IMR-90 (cell line): ENCODE measurements around the gene C2orf92. TPM values are rescaled to one million over a fixed set of nuclear protein-coding genes. Genes with fewer than 3 reads are reported as not detected.
A peak's percentile ranks its signal among the peaks of the same experiment; 100 is the strongest.

ENCODE experiments used
- ATAC-seq: fragments of 200-7000 bp; cut with Tn5 transposase; 2 replicates; pipeline ENCODE4 v1.9.1; 2020; ENCODE audit warnings: low read depth, mild to moderate bottlenecking, moderate library complexity
- BruUV-seq: library from RNA; stranded (reverse); fragments of 400-500 nt; replicated peaks from 2 replicates; lab custom pipeline; 2021; lab: Mats Ljungman, UMichigan
- CTCF ChIA-PET: fragments of 300-600 bp; formaldehyde crosslinking; extraction: SDS; loops from one replicate; lab custom pipeline; 2021; ENCODE audit warnings: antibody characterized with exemption; lab: Yijun Ruan, JAX
- POLR2A ChIA-PET: fragments of 300-600 bp; sonication (Branson Sonifier 250); formaldehyde crosslinking; loops from one replicate; lab custom pipeline; 2022; ENCODE audit warnings: antibody characterized with exemption; ENCODE audit not compliant: unreplicated experiment; lab: Charles Lee
- DNase-seq: peaks from one replicate; pipeline ENCODE4 v3.0.0; 2013
- H2AFZ ChIP-seq: replicated peaks from 2 replicates; pipeline ENCODE3; 2013; ENCODE audit warnings: low read length, mild to moderate bottlenecking; ENCODE audit not compliant: poor library complexity
- H2AK5ac ChIP-seq: 2 replicates; pipeline ENCODE4 v1.6.1; 2013; ENCODE audit warnings: low read depth, low read length, inconsistent platforms
- H2AK9ac ChIP-seq: replicated peaks from 2 replicates; pipeline ENCODE3; 2013; ENCODE audit warnings: mild to moderate bottlenecking, low read depth, low read length, moderate library complexity; ENCODE audit not compliant: poor library complexity
- H2BK120ac ChIP-seq: 2 replicates; pipeline ENCODE4 v1.6.1; 2013; ENCODE audit warnings: low read depth, low read length, inconsistent platforms
- H2BK15ac ChIP-seq: 3 replicates; pipeline ENCODE4 v1.6.1; 2013; ENCODE audit warnings: low read depth, low read length, inconsistent platforms
- H2BK20ac ChIP-seq: 2 replicates; pipeline ENCODE4 v1.6.1; 2013; ENCODE audit warnings: low read depth, mild to moderate bottlenecking, inconsistent platforms, low read length, moderate library complexity
- H2BK5ac ChIP-seq: 2 replicates; pipeline ENCODE4 v1.6.1; 2013; ENCODE audit warnings: mild to moderate bottlenecking, low read depth, low read length, inconsistent platforms; ENCODE audit not compliant: poor library complexity, severe bottlenecking
- H3K14ac ChIP-seq: replicated peaks from 2 replicates; pipeline ENCODE4 v1.6.1; 2013; ENCODE audit warnings: low read depth, low read length, inconsistent platforms
- H3K18ac ChIP-seq: 2 replicates; pipeline ENCODE4 v1.6.1; 2013; ENCODE audit warnings: low read depth, low read length, control low read depth
- H3K23ac ChIP-seq: 2 replicates; pipeline ENCODE4 v1.6.1; 2013; ENCODE audit warnings: low read depth, low read length, inconsistent platforms
- H3K27ac ChIP-seq: 2 replicates; pipeline ENCODE4 v1.5.1; 2013; ENCODE audit warnings: mild to moderate bottlenecking, control low read depth, low read length; ENCODE audit not compliant: insufficient read depth
- H3K27me3 ChIP-seq: 2 replicates; pipeline ENCODE4 v1.6.1; 2013; ENCODE audit warnings: low read length; ENCODE audit not compliant: control insufficient read depth, insufficient read depth
- H3K36me3 ChIP-seq: 2 replicates; pipeline ENCODE4 v1.6.1; 2013; ENCODE audit warnings: low read length, mixed read lengths; ENCODE audit not compliant: control insufficient read depth, insufficient read depth
- H3K4ac ChIP-seq: 2 replicates; pipeline ENCODE4 v1.6.1; 2013; ENCODE audit warnings: low read depth, low read length, inconsistent platforms
- H3K4me1 ChIP-seq: 2 replicates; pipeline ENCODE4 v1.6.1; 2013; ENCODE audit warnings: low read length, mixed read lengths; ENCODE audit not compliant: control insufficient read depth, insufficient read depth
- H3K4me2 ChIP-seq: 2 replicates; pipeline ENCODE4 v1.6.1; 2013; ENCODE audit warnings: low read depth, mild to moderate bottlenecking, control low read depth, low read length, moderate library complexity
- H3K4me3 ChIP-seq: 2 replicates; pipeline ENCODE4 v1.5.1; 2013; ENCODE audit warnings: low read depth, mild to moderate bottlenecking, control low read depth, low read length, moderate library complexity; ENCODE audit not compliant: insufficient read depth
- H3K56ac ChIP-seq: 2 replicates; pipeline ENCODE4 v1.6.1; 2013; ENCODE audit warnings: low read length, inconsistent platforms; ENCODE audit not compliant: insufficient read depth; ENCODE audit errors: extremely low read depth
- H3K79me1 ChIP-seq, 2 experiments: 2 replicates each; pipeline ENCODE4 v1.6.1; 2013; ENCODE audit warnings: low read length in 2 of 2, inconsistent platforms in 1 of 2, low read depth in 1 of 2
- H3K9ac ChIP-seq: 2 replicates; pipeline ENCODE4 v1.6.1; 2013; ENCODE audit warnings: low read depth, low read length, control low read depth
- H3K9me1 ChIP-seq: 2 replicates; pipeline ENCODE4 v1.6.1; 2013; ENCODE audit warnings: low read length, inconsistent platforms; ENCODE audit not compliant: insufficient read depth
- H3K9me3 ChIP-seq: 2 replicates; pipeline ENCODE4 v1.6.1; 2013; ENCODE audit warnings: low read length; ENCODE audit not compliant: control insufficient read depth, insufficient read depth
- H4K20me1 ChIP-seq: 2 replicates; pipeline ENCODE4 v1.6.1; 2013; ENCODE audit warnings: low read length, inconsistent platforms; ENCODE audit not compliant: insufficient read depth
- H4K5ac ChIP-seq: 2 replicates; pipeline ENCODE4 v1.6.1; 2013; ENCODE audit warnings: mild to moderate bottlenecking, low read depth, low read length, control low read depth
- H4K8ac ChIP-seq, 2 experiments: 2 replicates each; pipeline ENCODE4 v1.6.1; 2013; ENCODE audit warnings: low read depth in 2 of 2, low read length in 2 of 2, control low read depth in 1 of 2, inconsistent platforms in 1 of 2
- H4K91ac ChIP-seq: 2 replicates; pipeline ENCODE4 v1.6.1; 2013; ENCODE audit warnings: low read depth, low read length, inconsistent platforms; ENCODE audit not compliant: insufficient read depth
- CEBPB ChIP-seq: IDR thresholded peaks from 2 replicates; pipeline ENCODE4 v1.6.1; 2012; ENCODE audit warnings: low read depth, low read length, improper control_type of control experiment
- CHD1 ChIP-seq: IDR thresholded peaks from 2 replicates; pipeline ENCODE4 v1.6.1; 2012; ENCODE audit warnings: low read depth, low read length, improper control_type of control experiment
- MXI1 ChIP-seq: IDR thresholded peaks from 2 replicates; pipeline ENCODE4 v1.6.1; 2012; ENCODE audit warnings: low read depth, mild to moderate bottlenecking, low read length, moderate library complexity, borderline replicate concordance
- NFE2L2 ChIP-seq: fragments of 150-350 bp; IDR thresholded peaks from 2 replicates; pipeline ENCODE4 v1.6.1; 2016; ENCODE audit warnings: low read depth, mild to moderate bottlenecking, low read length
- SMC3 ChIP-seq: fragments of 150-350 bp; IDR thresholded peaks from 2 replicates; pipeline ENCODE4 v1.6.1; 2016; ENCODE audit warnings: low read depth, mild to moderate bottlenecking, antibody characterized with exemption, low read length, moderate library complexity
- WGBS, 2 experiments: methylation state at CpG; one replicate each; pipeline versions ENCODE4 v1.1.5 to v1.1.7; 2013; ENCODE audit warnings: missing lambda C conversion rate in 2 of 2; ENCODE audit not compliant: insufficient read length in 1 of 2; ENCODE audit errors: extremely low coverage in 2 of 2; 5-methylcytosine and 5-hydroxymethylcytosine counted together
- dilution Hi-C: fragments of 300-500 bp; cut with HindIII; formaldehyde crosslinking; loops from one replicate; pipeline ENCODE4 v1.14.3; 2018; ENCODE audit warnings: low sequenced_read_pairs; ENCODE audit not compliant: unreplicated experiment
- in situ Hi-C: fragments of 300-500 bp; cut with MboI; formaldehyde crosslinking; loops from 3 replicates; pipeline ENCODE4 v1.14.3; 2019; ENCODE audit warnings: low sequenced_read_pairs, inconsistent platforms, mixed read lengths
- intact Hi-C: fragments of 100-400 bp; cut with micrococcal nuclease; formaldehyde crosslinking; loops from 2 replicates; pipeline ENCODE4 v1.10.0; 2022
- polyA plus RNA-seq, 3 experiments: library from polyadenylated mRNA; depleted of rRNA; stranded (reverse); fragments of >200 nt; gene quantifications; 2 replicates each; pipeline ENCODE4 v1.2.3, GENCODE V29; 2012; ENCODE audit warnings: low replicate concordance in 1 of 3
- total RNA-seq: library from RNA; depleted of rRNA; stranded (reverse); fragments of >200 nt; gene quantifications from 2 replicates; pipeline ENCODE4 v1.2.3, GENCODE V29; 2012
- TF ChIP-seq, protein P1 (sequence below): conservative IDR thresholded peaks from 2 replicates; pipeline ENCODE4 v1.5.1; 2012; ENCODE audit warnings: mild to moderate bottlenecking, low read depth, low read length, improper control_type of control experiment

C2orf92 gene
- total and polyA plus RNA-seq, 2 of the 4 experiments (the other 2 are of a cell fraction): 0.90 to 2.5 TPM

DNA sequence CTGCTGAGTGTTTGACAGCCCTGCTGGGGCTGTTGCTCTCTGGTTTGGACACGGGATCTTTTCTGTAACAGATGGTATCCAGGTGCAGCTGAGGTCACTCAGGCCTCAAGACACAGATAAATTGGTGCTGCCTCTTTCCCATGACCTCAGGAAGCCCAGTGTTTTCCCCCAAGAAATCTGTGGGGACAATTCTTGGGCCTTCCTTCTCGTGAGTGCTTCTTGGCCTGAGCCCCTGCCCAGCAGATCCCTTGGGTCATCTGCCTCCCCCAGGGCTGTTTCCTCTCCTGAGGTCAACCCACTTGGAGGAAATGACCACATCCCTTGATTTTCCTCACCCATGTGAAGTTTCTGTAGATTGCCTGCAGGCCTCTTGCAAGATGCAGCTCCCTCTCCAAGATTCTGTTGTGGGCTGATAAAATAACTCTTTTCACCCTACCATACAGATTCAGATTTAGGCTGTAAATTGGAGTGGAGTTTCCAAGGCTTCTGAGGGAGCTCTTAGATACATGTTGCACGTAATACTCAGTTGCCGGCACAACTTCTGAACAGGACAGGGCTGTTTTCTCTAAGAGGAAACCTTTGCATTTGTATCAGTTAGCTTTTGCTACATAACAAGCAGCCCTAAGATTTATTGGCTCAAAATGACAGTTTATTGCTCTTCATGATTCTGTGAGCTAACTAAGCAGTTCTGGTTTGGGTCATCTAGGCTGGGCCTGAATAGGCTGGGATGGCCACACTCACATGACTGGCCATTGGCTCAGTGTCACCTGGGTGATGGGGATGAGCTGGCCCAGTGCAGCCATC is 57.0 kb downstream of the C2orf92 start (continued):
- TF ChIP-seq, protein P1, sequence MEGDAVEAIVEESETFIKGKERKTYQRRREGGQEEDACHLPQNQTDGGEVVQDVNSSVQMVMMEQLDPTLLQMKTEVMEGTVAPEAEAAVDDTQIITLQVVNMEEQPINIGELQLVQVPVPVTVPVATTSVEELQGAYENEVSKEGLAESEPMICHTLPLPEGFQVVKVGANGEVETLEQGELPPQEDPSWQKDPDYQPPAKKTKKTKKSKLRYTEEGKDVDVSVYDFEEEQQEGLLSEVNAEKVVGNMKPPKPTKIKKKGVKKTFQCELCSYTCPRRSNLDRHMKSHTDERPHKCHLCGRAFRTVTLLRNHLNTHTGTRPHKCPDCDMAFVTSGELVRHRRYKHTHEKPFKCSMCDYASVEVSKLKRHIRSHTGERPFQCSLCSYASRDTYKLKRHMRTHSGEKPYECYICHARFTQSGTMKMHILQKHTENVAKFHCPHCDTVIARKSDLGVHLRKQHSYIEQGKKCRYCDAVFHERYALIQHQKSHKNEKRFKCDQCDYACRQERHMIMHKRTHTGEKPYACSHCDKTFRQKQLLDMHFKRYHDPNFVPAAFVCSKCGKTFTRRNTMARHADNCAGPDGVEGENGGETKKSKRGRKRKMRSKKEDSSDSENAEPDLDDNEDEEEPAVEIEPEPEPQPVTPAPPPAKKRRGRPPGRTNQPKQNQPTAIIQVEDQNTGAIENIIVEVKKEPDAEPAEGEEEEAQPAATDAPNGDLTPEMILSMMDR: no peak
- TF ChIP-seq CHD1: no peak
- TF ChIP-seq SMC3: no peak

DNA sequence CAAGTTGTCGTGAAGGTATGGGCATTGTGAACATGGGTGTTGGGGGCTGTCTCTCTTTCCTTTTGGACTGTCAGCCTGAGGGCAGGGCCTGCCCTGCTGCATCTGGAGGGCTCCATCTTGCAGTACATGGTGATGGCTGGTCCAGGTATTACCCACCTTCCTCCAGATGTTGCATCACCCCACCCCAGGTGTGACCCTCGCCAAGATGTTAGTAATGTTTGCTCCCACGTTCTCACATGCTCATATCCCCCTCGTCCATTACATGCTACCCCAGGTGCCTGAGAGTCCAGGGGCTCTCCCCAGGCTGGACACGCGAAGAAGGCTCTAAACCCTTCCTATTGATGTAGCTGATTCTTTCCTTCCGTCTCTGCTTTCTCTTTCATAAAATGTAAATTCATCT is 57.8 kb downstream of the C2orf92 start:
- no peak overlapping the region for H2AK5ac ChIP-seq
- H4K5ac ChIP-seq: no peak overlapping the region
- no peak overlapping the region for H3K4me2 ChIP-seq
- in situ Hi-C loops (no loop called here), intact Hi-C loops (no loop called here), dilution Hi-C loops (no loop called here)
- BruUV-seq: no TSS peak
- H3K18ac ChIP-seq: no peak overlapping the region
- H3K4me1 ChIP-seq: no peaks in the 10 kb centered on the region
- no peak overlapping the region for H2AK9ac ChIP-seq
- H4K8ac ChIP-seq: no peak overlapping the region
- ATAC-seq: no peak
- ChIA-PET CTCF (no interaction called here), POLR2A (no interaction called here)
- no peak for TF ChIP-seq MXI1
- no peak for TF ChIP-seq NFE2L2
- TF ChIP-seq CEBPB: 0 out of 2 replicates have a peak, but pooled peaks have one; percentile 22
- H3K9me3 ChIP-seq: peaks cover 6% of the 10 kb centered on the region; the same call in 1 of the 2 replicates
- no peak overlapping the region for H3K4ac ChIP-seq
- no peaks in the 10 kb centered on the region for H3K36me3 ChIP-seq
- H2BK5ac ChIP-seq: no peak overlapping the region
- WGBS, 2 experiments: 54% methylated on average over 3 of the region's 7 CpGs; no CpG with 5 or more reads in 1 of the 2 experiments
- no peak for DNase-seq
- H3K27ac ChIP-seq: no peak overlapping the region
- H4K20me1 ChIP-seq: no peaks in the 10 kb centered on the region
- H3K23ac ChIP-seq: no peak overlapping the region
- no peak overlapping the region for H2AFZ ChIP-seq
- H2BK120ac ChIP-seq: no peak overlapping the region
- H3K14ac ChIP-seq: no peak overlapping the region
- H3K9ac ChIP-seq: no peak overlapping the region
- no peak overlapping the region for H4K91ac ChIP-seq
- H2BK20ac ChIP-seq: no peak overlapping the region
- peaks cover 11% of the 10 kb centered on the region; the same call in 1 of the 2 replicates for H3K27me3 ChIP-seq
- H2BK15ac ChIP-seq: no peak overlapping the region
- no peaks in the 10 kb centered on the region for H3K9me1 ChIP-seq
- no peak overlapping the region for H3K56ac ChIP-seq
- no peaks in the 10 kb centered on the region for H3K79me1 ChIP-seq
- H3K4me3 ChIP-seq: no peak overlapping the region
